HEK293 (cell line): ENCODE results near the gene TRIML2.

ENCODE experiments used
- CTCF ChIA-PET: fragments of 350-600 bp; formaldehyde crosslinking; extraction: SDS; loops from one replicate; lab custom pipeline; 2021; ENCODE audit warnings: antibody characterized with exemption; lab: Yijun Ruan, JAX
- POLR2A ChIA-PET: fragments of 300-600 bp; formaldehyde crosslinking; extraction: SDS; loops from one replicate; lab custom pipeline; 2020; ENCODE audit warnings: antibody characterized with exemption, inconsistent platforms; lab: Yijun Ruan, JAX
- H3K27ac ChIP-seq: fragments of 200-500 bp; sonication (Bioruptor generic); 2 replicates; pipeline ENCODE4 v1.5.1; 2014; ENCODE audit warnings: low read depth, low read length, control low read depth, inconsistent platforms; ENCODE audit errors: extremely low read depth
- H3K36me3 ChIP-seq, 2 experiments: fragments of 200-500 bp in 1 of 2; sonication (Bioruptor generic) in 1 of 2; 1 replicate in 1 of 2; 2 replicates in 1 of 2; pipeline ENCODE4 v1.5.1; 2014 to 2017; ENCODE audit warnings: inconsistent platforms in 2 of 2, low read length in 2 of 2; ENCODE audit not compliant: control insufficient read depth in 2 of 2, insufficient read depth in 1 of 2
- H3K4me1 ChIP-seq: fragments of 200-500 bp; sonication (Bioruptor generic); 2 replicates; pipeline ENCODE4 v1.5.1; 2014; ENCODE audit warnings: mild to moderate bottlenecking, low read length, inconsistent platforms; ENCODE audit not compliant: control insufficient read depth, insufficient read depth
- H3K4me3 ChIP-seq: 2 replicates; pipeline ENCODE4 v1.5.1; 2011; ENCODE audit warnings: low read depth, mild to moderate bottlenecking, control low read depth, low read length, moderate library complexity
- H3K9me3 ChIP-seq: fragments of 200-500 bp; sonication (Bioruptor generic); 2 replicates; pipeline ENCODE4 v1.5.1; 2014; ENCODE audit warnings: low read depth, low read length, inconsistent platforms; ENCODE audit not compliant: control insufficient read depth, insufficient read depth
- PRDM10 ChIP-seq: fragments of 450-650 bp; formaldehyde crosslinking; IDR thresholded peaks from 2 replicates; pipeline ENCODE4 v1.5.1; 2016; ENCODE audit warnings: missing biosample characterization, missing genetic modification characterization
- SCRT2 ChIP-seq: fragments of 450-650 bp; formaldehyde crosslinking; IDR thresholded peaks from 2 replicates; pipeline ENCODE4 v1.5.1; 2016; ENCODE audit warnings: missing biosample characterization, missing genetic modification characterization
- ZBTB1 ChIP-seq: fragments of 450-650 bp; formaldehyde crosslinking; IDR thresholded peaks from 2 replicates; pipeline ENCODE4 v1.5.1; 2016; ENCODE audit warnings: missing biosample characterization, missing genetic modification characterization
- ZBTB21 ChIP-seq: fragments of 450-650 bp; formaldehyde crosslinking; IDR thresholded peaks from 2 replicates; pipeline ENCODE4 v1.5.1; 2017; ENCODE audit warnings: missing biosample characterization, missing genetic modification characterization
- ZEB2 ChIP-seq: fragments of 450-650 bp; formaldehyde crosslinking; IDR thresholded peaks from 2 replicates; pipeline ENCODE4 v1.5.1; 2016; ENCODE audit warnings: missing biosample characterization, missing genetic modification characterization
- ZFHX2 ChIP-seq: fragments of 450-650 bp; formaldehyde crosslinking; conservative IDR thresholded peaks from 2 replicates; pipeline ENCODE4 v1.5.1; 2016; ENCODE audit warnings: missing biosample characterization, missing genetic modification characterization
- ZNF121 ChIP-seq: fragments of 450-650 bp; formaldehyde crosslinking; IDR thresholded peaks from 2 replicates; pipeline ENCODE4 v1.5.1; 2016; ENCODE audit warnings: missing biosample characterization, missing genetic modification characterization
- ZNF19 ChIP-seq: fragments of 450-650 bp; formaldehyde crosslinking; IDR thresholded peaks from 2 replicates; pipeline ENCODE4; 2016; ENCODE audit warnings: missing biosample characterization, missing genetic modification characterization, low read depth
- ZNF26 ChIP-seq: fragments of 450-650 bp; formaldehyde crosslinking; IDR thresholded peaks from 2 replicates; pipeline ENCODE4 v1.5.1; 2016; ENCODE audit warnings: missing biosample characterization, missing genetic modification characterization
- ZNF311 ChIP-seq: fragments of 450-650 bp; formaldehyde crosslinking; IDR thresholded peaks from 2 replicates; pipeline ENCODE4 v1.5.1; 2017; ENCODE audit warnings: missing biosample characterization, missing genetic modification characterization, borderline replicate concordance
- ZNF350 ChIP-seq: fragments of 450-650 bp; formaldehyde crosslinking; IDR thresholded peaks from 2 replicates; pipeline ENCODE4 v1.5.0; 2017; ENCODE audit warnings: missing biosample characterization, mild to moderate bottlenecking, missing genetic modification characterization
- ZNF354C ChIP-seq: fragments of 450-650 bp; formaldehyde crosslinking; IDR thresholded peaks from 2 replicates; pipeline ENCODE4 v1.5.1; 2016; ENCODE audit warnings: missing biosample characterization, missing genetic modification characterization, low read depth, borderline replicate concordance
- ZNF37A ChIP-seq: fragments of 450-650 bp; IDR thresholded peaks from 2 replicates; pipeline ENCODE4 v1.5.1; 2018; ENCODE audit warnings: missing biosample characterization, missing genetic modification characterization
- ZNF423 ChIP-seq: fragments of 450-650 bp; formaldehyde crosslinking; IDR thresholded peaks from 2 replicates; pipeline ENCODE4 v1.5.1; 2016; ENCODE audit warnings: missing biosample characterization, missing genetic modification characterization
- ZNF48 ChIP-seq: fragments of 450-650 bp; formaldehyde crosslinking; IDR thresholded peaks from 2 replicates; pipeline ENCODE4 v1.5.1; 2016; ENCODE audit warnings: missing biosample characterization, missing genetic modification characterization
- ZNF555 ChIP-seq: fragments of 450-650 bp; formaldehyde crosslinking; conservative IDR thresholded peaks from 2 replicates; pipeline ENCODE4 v1.5.1; 2017; ENCODE audit warnings: missing biosample characterization, mild to moderate bottlenecking, missing genetic modification characterization, inconsistent platforms
- ZNF558 ChIP-seq: fragments of 450-650 bp; formaldehyde crosslinking; IDR thresholded peaks from 2 replicates; pipeline ENCODE4 v1.5.1; 2016; ENCODE audit warnings: missing biosample characterization, missing genetic modification characterization
- ZNF561 ChIP-seq: fragments of 450-650 bp; IDR thresholded peaks from 2 replicates; pipeline ENCODE4 v1.5.1; 2018; ENCODE audit warnings: missing biosample characterization, missing genetic modification characterization, borderline replicate concordance
- ZNF596 ChIP-seq: fragments of 450-650 bp; IDR thresholded peaks from 2 replicates; pipeline ENCODE4 v1.5.0; 2018; ENCODE audit warnings: missing biosample characterization, mild to moderate bottlenecking, missing genetic modification characterization, moderate library complexity
- ZNF626 ChIP-seq: fragments of 450-650 bp; sonication (Bioruptor Pico); formaldehyde crosslinking; IDR thresholded peaks from 2 replicates; pipeline ENCODE4 v1.5.1; 2018; ENCODE audit warnings: missing biosample characterization, missing genetic modification characterization, inconsistent platforms
- ZNF677 ChIP-seq: fragments of 450-650 bp; IDR thresholded peaks from 2 replicates; pipeline ENCODE4 v1.5.0; 2018; ENCODE audit warnings: missing biosample characterization, mild to moderate bottlenecking, missing genetic modification characterization, moderate library complexity
- ZNF777 ChIP-seq: fragments of 450-650 bp; formaldehyde crosslinking; IDR thresholded peaks from 2 replicates; pipeline ENCODE4 v1.5.1; 2017; ENCODE audit warnings: missing biosample characterization, missing genetic modification characterization, borderline replicate concordance
- ZNF785 ChIP-seq: fragments of 450-650 bp; formaldehyde crosslinking; IDR thresholded peaks from 2 replicates; pipeline ENCODE4 v1.5.1; 2016; ENCODE audit warnings: missing biosample characterization, missing genetic modification characterization
- TF ChIP-seq, protein P1 (sequence below): fragments of 450-650 bp; formaldehyde crosslinking; IDR thresholded peaks from 2 replicates; pipeline ENCODE4 v1.5.1; 2016; ENCODE audit warnings: missing biosample characterization, missing genetic modification characterization, borderline replicate concordance

The TRIML2 gene

DNA sequence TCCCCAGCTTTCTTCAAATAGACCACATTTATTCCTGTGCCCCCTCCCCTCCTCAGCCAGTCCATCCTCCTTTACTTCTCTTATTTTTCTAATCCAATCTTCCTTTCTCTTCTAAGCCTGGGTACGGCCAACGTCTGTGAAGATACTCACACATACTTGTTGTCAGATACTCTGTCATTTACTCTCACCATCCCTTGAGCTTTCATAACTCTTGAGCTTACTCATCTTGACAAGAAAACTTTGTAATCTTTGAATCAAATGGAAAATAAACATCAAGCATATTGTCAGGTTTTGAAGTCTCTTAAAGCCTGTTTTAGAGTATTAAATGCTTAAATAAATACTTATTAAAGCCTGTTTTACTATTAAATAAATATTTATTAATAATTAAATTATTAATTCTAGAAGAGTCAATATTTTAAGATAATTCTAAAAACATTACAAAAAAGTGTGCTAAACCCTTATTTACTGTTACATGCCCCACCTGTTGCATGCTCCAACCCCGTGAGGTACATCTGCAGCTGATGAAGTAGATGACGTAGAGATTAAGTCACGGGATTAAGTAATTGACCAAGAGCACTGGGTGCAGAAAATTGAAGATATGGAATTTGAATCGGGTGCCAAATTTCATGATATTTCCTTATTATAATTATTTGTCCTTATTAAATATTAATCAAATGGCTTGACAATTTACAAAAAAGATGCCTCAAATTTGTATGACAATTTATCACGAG, 1.5 kb upstream of the TRIML2 start:
- ChIA-PET CTCF (no interaction called here), POLR2A (no interaction called here)
- H3K4me1 ChIP-seq, result 0 out of 2 replicates have a peak, but pooled peaks cover 4% of the 10 kb centered on the region
- H3K9me3 ChIP-seq, result no peaks in the 10 kb centered on the region
- H3K4me3 ChIP-seq, result no peak overlapping the region
- no peaks in the 10 kb centered on the region for H3K36me3 ChIP-seq
- TF ChIP-seq ZNF26 (tag by site-specific recombination) (no peak), ZNF561 (tag by site-specific recombination) (no peak), ZNF596 (tag by site-specific recombination) (no peak), ZNF555 (tag by site-specific recombination) (no peak), ZBTB21 (no peak), ZNF48 (tag by site-specific recombination) (no peak), ZNF311 (tag by site-specific recombination) (no peak), ZNF19 (tag by site-specific recombination) (no peak), ZNF423 (tag by site-specific recombination) (no peak), ZNF121 (no peak), PRDM10 (tag by site-specific recombination) (no peak), ZNF354C (tag by site-specific recombination) (no peak), ZNF626 (tag by site-specific recombination) (no peak), ZNF677 (no peak), ZNF37A (no peak), ZNF777 (tag by site-specific recombination) (no peak)
- no peak overlapping the region for H3K27ac ChIP-seq

DNA sequence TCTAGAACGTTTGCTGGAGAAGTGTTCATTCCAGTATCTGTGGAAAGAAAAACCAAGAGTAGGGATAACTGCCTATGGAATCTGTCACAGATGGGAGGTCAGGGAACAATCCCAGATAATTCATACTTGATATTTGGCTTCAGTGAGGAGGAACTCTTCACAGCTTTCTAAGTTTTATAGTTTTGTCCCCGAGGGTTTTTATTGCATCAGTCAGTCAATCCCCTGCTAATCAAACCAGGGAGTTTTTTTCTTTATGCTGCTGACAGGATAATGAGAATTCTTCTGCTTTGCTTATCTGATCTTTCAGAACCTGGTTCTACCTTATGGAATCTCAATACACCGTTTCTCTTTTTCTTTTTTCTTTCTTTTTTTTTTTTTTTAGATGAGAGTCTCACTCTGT, 633 bp upstream of the TRIML2 start:
- POLR2A ChIA-PET, result no interaction called here
- no peaks in the 10 kb centered on the region for H3K36me3 ChIP-seq
- no peaks in the 10 kb centered on the region for H3K9me3 ChIP-seq
- no peak overlapping the region for H3K4me3 ChIP-seq
- 0 out of 2 replicates have a peak, but pooled peaks cover 4% of the 10 kb centered on the region for H3K4me1 ChIP-seq
- no peak overlapping the region for H3K27ac ChIP-seq
- CTCF ChIA-PET, result interaction anchor here (0.6 to 0.7 kb wide), 2 partner anchors 814 to 905 kb away, joined by 3 read pairs; no protein-coding TSS in a partner anchor
- TF ChIP-seq ZEB2 (tag by site-specific recombination) (no peak), ZNF558 (tag by site-specific recombination) (no peak), ZNF677 (no peak), ZNF354C (tag by site-specific recombination) (no peak), ZNF350 (tag by site-specific recombination) (no peak), ZNF785 (tag by site-specific recombination) (no peak), SCRT2 (tag by site-specific recombination) (no peak), ZBTB1 (no peak), ZFHX2 (tag by site-specific recombination) (no peak)
- TF ChIP-seq, protein P1, sequence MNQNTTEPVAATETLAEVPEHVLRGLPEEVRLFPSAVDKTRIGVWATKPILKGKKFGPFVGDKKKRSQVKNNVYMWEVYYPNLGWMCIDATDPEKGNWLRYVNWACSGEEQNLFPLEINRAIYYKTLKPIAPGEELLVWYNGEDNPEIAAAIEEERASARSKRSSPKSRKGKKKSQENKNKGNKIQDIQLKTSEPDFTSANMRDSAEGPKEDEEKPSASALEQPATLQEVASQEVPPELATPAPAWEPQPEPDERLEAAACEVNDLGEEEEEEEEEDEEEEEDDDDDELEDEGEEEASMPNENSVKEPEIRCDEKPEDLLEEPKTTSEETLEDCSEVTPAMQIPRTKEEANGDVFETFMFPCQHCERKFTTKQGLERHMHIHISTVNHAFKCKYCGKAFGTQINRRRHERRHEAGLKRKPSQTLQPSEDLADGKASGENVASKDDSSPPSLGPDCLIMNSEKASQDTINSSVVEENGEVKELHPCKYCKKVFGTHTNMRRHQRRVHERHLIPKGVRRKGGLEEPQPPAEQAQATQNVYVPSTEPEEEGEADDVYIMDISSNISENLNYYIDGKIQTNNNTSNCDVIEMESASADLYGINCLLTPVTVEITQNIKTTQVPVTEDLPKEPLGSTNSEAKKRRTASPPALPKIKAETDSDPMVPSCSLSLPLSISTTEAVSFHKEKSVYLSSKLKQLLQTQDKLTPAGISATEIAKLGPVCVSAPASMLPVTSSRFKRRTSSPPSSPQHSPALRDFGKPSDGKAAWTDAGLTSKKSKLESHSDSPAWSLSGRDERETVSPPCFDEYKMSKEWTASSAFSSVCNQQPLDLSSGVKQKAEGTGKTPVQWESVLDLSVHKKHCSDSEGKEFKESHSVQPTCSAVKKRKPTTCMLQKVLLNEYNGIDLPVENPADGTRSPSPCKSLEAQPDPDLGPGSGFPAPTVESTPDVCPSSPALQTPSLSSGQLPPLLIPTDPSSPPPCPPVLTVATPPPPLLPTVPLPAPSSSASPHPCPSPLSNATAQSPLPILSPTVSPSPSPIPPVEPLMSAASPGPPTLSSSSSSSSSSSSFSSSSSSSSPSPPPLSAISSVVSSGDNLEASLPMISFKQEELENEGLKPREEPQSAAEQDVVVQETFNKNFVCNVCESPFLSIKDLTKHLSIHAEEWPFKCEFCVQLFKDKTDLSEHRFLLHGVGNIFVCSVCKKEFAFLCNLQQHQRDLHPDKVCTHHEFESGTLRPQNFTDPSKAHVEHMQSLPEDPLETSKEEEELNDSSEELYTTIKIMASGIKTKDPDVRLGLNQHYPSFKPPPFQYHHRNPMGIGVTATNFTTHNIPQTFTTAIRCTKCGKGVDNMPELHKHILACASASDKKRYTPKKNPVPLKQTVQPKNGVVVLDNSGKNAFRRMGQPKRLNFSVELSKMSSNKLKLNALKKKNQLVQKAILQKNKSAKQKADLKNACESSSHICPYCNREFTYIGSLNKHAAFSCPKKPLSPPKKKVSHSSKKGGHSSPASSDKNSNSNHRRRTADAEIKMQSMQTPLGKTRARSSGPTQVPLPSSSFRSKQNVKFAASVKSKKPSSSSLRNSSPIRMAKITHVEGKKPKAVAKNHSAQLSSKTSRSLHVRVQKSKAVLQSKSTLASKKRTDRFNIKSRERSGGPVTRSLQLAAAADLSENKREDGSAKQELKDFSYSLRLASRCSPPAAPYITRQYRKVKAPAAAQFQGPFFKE (tag by site-specific recombination), result no peak
